Measurements from ENCODE around the gene TAGLN2.

Gene TAGLN2

DNA sequence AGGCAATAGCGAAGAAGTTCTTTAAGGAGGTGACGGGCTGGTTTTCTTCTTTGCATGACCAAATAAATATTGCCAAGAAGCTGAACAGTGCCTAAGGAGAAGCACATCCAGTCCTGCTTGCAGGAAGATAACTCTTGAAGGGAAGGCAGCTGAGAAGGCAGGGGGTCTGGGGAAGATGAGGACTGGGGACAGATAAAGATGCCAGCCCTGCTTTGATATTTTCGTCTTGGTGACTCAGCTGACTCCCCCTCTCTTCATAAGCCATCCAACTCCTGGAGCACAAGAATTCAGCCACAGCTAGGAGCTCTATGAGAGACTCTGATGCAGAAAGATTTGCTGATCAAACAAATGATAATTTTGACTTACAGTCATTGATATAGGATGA is 28.8 kb downstream of the TAGLN2 start:
- Histone ChIP-seq H3K4me1 (ENCODE audit: control insufficient read depth, insufficient read depth, low read length, unreplicated experiment) (peaks cover 10% of the 10 kb centered on the region), H3K27me3 (ENCODE audit: insufficient read depth, low read length) (no peaks in the 10 kb centered on the region), H3K79me2 (ENCODE audit: control insufficient read depth, insufficient read depth, low read length, unreplicated experiment) (no peaks in the 10 kb centered on the region), H3K27ac (ENCODE audit: low read depth, low read length) (no peak overlapping the region), H2AFZ (ENCODE audit: low read length, unreplicated experiment) (no peak overlapping the region), H3K36me3 (ENCODE audit: insufficient read depth, low read length) (no peaks in the 10 kb centered on the region), H3K4me3 (ENCODE audit: low read depth, low read length) (no peak overlapping the region)

DNA sequence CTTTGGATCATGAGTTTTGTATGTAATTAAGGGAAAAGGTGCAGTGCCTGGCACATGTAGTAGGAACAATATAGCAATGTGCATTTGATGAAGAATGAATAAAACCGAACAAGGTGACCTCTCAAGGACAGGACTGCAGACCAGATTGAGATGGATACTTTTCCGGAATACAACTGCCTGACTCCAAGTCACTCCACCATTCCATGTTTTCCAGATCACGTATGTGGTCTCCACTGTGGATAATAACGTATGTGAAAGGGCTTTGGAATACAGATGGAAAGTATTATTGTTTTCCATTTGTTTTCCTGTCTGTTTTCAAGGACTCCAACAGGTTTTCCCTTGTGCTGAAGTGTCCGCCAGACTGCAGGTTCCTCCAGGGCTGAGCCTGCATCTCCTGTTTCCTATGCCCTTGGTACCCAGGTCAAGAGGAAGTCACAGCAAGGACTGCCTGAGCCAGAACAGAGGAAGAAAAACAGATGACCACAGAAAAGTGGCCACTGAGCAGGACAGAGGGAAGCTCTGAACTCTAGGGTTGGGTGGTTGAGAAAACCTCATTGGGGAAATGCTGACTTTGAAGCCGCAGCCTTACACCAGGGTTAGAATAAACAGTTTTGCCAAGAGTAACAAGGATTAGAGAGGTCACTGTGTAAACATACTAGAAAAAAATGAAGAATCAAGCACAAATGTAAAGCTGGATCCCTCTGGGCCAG is 29.3 kb downstream of the TAGLN2 start:
- no peaks in the 10 kb centered on the region for H3K27me3 ChIP-seq (ENCODE audit: insufficient read depth, low read length)
- no peaks in the 10 kb centered on the region for H3K36me3 ChIP-seq (ENCODE audit: insufficient read depth, low read length)
- H3K79me2 ChIP-seq (ENCODE audit: control insufficient read depth, insufficient read depth, low read length, unreplicated experiment) = no peaks in the 10 kb centered on the region
- no peak overlapping the region for H3K4me3 ChIP-seq (ENCODE audit: low read depth, low read length)
- no peak overlapping the region for H3K27ac ChIP-seq (ENCODE audit: low read depth, low read length)
- H3K4me1 ChIP-seq (ENCODE audit: control insufficient read depth, insufficient read depth, low read length, unreplicated experiment) = peaks cover 15% of the 10 kb centered on the region
- H2AFZ ChIP-seq (ENCODE audit: low read length, unreplicated experiment) = no peak overlapping the region

DNA sequence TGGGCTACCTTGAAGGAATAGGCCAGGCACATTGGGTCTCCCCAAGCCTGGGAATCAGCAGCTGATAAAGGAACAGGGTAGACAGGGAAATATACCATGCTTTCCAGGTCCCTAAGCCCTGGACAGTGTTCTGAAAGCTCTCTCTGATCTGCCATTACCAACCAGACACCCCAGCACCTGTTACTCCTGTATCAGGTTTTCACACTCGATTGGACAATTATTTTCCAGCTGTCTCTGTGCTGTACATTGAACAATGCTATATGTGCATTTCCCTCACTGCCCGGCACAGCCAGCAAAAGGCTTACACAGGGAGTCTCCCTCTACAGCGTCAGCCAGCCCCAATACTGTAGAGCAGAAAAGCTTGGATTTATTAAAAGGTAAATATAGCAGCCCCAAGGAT is 30.0 kb downstream of the TAGLN2 start:
- Histone ChIP-seq H3K36me3 (ENCODE audit: insufficient read depth, low read length) (no peaks in the 10 kb centered on the region), H3K79me2 (ENCODE audit: control insufficient read depth, insufficient read depth, low read length, unreplicated experiment) (no peaks in the 10 kb centered on the region), H2AFZ (ENCODE audit: low read length, unreplicated experiment) (no peak overlapping the region), H3K27ac (ENCODE audit: low read depth, low read length) (no peak overlapping the region), H3K4me3 (ENCODE audit: low read depth, low read length) (no peak overlapping the region), H3K4me1 (ENCODE audit: control insufficient read depth, insufficient read depth, low read length, unreplicated experiment) (peaks cover 14% of the 10 kb centered on the region), H3K27me3 (ENCODE audit: insufficient read depth, low read length) (no peaks in the 10 kb centered on the region)

DNA sequence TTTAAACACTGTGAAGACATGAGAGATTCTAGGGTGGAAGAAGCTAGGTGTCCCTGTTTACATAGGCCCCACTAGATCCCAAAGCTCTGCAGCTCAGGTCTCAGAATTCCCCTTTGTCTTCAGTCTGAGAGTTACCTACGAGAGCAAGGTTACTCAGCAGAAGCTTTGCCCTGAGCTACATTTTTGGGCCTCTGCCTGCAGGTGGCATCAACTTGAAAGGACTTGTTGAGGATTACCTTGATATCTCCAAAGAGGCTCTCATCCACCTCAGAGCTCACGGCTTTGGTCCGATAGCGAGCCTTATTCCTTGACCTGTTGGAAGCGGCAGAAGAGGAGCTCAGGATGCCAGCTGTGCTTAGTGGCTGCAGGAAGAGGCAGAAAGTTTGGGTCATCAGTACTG is 32.4 kb downstream of the TAGLN2 start:
- Histone ChIP-seq H3K27me3 (ENCODE audit: insufficient read depth, low read length) (no peaks in the 10 kb centered on the region), H3K36me3 (ENCODE audit: insufficient read depth, low read length) (no peaks in the 10 kb centered on the region), H2AFZ (ENCODE audit: low read length, unreplicated experiment) (no peak overlapping the region), H3K27ac (ENCODE audit: low read depth, low read length) (no peak overlapping the region), H3K79me2 (ENCODE audit: control insufficient read depth, insufficient read depth, low read length, unreplicated experiment) (no peaks in the 10 kb centered on the region), H3K4me3 (ENCODE audit: low read depth, low read length) (no peak overlapping the region), H3K4me1 (ENCODE audit: control insufficient read depth, insufficient read depth, low read length, unreplicated experiment) (peaks cover 26% of the 10 kb centered on the region)

DNA sequence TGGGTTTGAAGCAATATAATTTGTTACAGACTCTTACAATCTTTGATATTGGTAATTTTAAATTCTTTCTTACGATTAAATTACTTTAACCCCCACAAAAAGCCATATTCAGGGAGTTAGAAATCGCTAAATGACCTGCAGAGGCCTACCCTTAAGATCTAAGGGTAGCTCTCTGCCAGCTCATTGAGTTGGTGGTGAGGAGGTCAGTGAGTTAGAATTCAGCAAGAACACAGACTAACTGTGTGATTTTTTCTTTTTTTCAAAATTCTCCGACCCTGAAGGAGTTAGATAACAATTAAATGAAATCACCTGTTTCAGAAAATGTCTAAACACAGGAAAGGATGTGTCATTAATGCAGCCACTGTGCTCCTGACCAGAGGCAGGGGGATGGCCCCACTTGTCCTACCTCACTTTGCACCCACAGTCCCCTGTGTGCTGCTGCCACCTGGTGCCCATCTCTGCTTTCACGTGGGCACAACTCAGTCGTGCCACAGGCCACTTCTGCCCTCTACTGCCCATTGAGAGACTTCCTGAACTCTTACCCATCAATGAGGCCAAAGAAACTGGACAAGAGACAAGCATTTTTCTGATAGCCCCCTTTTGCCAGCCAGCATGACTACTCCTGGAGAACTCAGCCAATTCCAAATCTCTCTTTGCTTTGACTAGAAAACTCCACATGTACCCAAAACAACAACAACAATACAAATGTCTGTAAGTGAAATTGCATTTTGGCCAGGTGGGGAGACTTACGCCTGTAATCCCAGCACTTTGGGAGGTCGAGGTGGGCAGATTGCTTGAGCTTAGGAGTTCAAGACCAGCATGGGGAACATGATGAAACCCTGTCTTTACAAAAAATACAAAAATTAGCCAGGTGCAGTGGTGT is 33.8 kb downstream of the TAGLN2 start:
- no peaks in the 10 kb centered on the region for H3K79me2 ChIP-seq (ENCODE audit: control insufficient read depth, insufficient read depth, low read length, unreplicated experiment)
- no peaks in the 10 kb centered on the region for H3K27me3 ChIP-seq (ENCODE audit: insufficient read depth, low read length)
- peaks cover 26% of the 10 kb centered on the region for H3K4me1 ChIP-seq (ENCODE audit: control insufficient read depth, insufficient read depth, low read length, unreplicated experiment)
- peak overlapping the region; percentile 76 for H3K27ac ChIP-seq (ENCODE audit: low read depth, low read length)
- H3K36me3 ChIP-seq (ENCODE audit: insufficient read depth, low read length) = no peaks in the 10 kb centered on the region
- H2AFZ ChIP-seq (ENCODE audit: low read length, unreplicated experiment) = peak overlapping the region; percentile 56
- H3K4me3 ChIP-seq (ENCODE audit: low read depth, low read length) = no peak overlapping the region

DNA sequence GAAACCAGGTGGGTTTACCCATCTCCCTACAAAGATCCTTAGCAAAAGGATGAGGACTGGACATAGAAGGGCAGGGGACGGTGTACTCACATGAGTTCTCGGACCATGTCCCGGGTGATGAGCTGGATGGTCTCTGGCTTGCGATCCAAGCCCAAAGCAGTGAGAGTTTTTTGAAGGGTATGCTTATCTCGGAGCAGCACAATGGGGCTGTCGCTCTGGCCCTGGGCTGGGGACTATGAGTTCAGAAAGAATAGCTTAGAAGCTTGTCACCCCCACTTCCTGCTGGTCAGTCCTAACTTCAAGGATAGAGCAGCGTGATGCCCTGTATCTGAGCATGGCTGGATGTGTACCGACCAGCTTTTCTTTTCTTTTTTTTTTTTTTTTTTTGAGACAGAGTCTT is 34.9 kb downstream of the TAGLN2 start:
- Histone ChIP-seq H2AFZ (ENCODE audit: low read length, unreplicated experiment) (no peak overlapping the region), H3K36me3 (ENCODE audit: insufficient read depth, low read length) (no peaks in the 10 kb centered on the region), H3K4me3 (ENCODE audit: low read depth, low read length) (peak overlapping the region; percentile 42), H3K4me1 (ENCODE audit: control insufficient read depth, insufficient read depth, low read length, unreplicated experiment) (peaks cover 26% of the 10 kb centered on the region), H3K79me2 (ENCODE audit: control insufficient read depth, insufficient read depth, low read length, unreplicated experiment) (no peaks in the 10 kb centered on the region), H3K27me3 (ENCODE audit: insufficient read depth, low read length) (no peaks in the 10 kb centered on the region), H3K27ac (ENCODE audit: low read depth, low read length) (peak overlapping the region; percentile 74)

DNA sequence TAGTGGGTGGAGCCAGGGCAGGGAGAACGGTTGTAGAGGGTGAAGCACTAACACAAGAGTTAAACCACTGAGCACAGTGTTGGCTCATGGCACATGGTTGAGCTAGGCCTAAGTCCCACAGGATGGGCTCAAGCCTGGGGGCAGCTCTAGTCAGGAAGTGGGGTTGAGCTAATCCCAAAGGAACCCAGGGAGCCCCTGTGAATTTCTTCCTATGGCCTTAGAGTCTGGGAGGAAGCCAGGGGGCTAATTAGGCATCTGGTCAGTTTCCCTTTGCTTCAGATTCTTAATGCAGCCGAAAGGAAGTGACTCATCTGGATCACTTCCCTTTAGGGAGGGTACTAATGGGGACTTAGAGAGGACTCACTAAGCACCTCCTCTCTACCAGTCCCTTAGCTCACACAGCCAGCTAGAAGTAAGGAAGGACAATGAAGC is 35.5 kb downstream of the TAGLN2 start:
- peaks cover 26% of the 10 kb centered on the region for H3K4me1 ChIP-seq (ENCODE audit: control insufficient read depth, insufficient read depth, low read length, unreplicated experiment)
- no peaks in the 10 kb centered on the region for H3K27me3 ChIP-seq (ENCODE audit: insufficient read depth, low read length)
- H3K27ac ChIP-seq (ENCODE audit: low read depth, low read length) = peak overlapping the region; percentile 74
- peak overlapping the region; percentile 42 for H3K4me3 ChIP-seq (ENCODE audit: low read depth, low read length)
- no peak overlapping the region for H2AFZ ChIP-seq (ENCODE audit: low read length, unreplicated experiment)
- H3K36me3 ChIP-seq (ENCODE audit: insufficient read depth, low read length) = no peaks in the 10 kb centered on the region
- H3K79me2 ChIP-seq (ENCODE audit: control insufficient read depth, insufficient read depth, low read length, unreplicated experiment) = no peaks in the 10 kb centered on the region

DNA sequence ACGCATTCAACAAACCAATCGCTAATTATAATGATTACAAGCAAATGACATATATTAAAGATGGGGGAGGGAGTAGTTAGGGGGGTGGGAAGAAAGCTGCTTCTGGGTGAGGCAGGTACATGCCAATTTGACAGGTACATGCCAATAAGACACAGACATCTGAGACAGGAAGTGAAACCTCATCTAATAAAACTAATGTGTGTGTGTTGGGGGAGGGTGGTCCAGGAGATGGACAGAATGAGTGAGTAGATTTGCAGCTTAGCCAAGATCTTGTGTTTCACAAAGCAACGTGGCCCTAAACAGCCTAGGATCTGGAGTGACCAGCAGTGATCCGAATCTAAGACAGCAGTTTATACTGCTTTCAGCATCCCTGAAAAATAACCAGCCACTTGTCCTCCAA is 36.1 kb downstream of the TAGLN2 start:
- Histone ChIP-seq H3K27me3 (ENCODE audit: insufficient read depth, low read length) (no peaks in the 10 kb centered on the region), H3K79me2 (ENCODE audit: control insufficient read depth, insufficient read depth, low read length, unreplicated experiment) (no peaks in the 10 kb centered on the region), H3K4me3 (ENCODE audit: low read depth, low read length) (no peak overlapping the region), H3K27ac (ENCODE audit: low read depth, low read length) (peak overlapping the region; percentile 74), H3K4me1 (ENCODE audit: control insufficient read depth, insufficient read depth, low read length, unreplicated experiment) (peaks cover 26% of the 10 kb centered on the region), H3K36me3 (ENCODE audit: insufficient read depth, low read length) (no peaks in the 10 kb centered on the region), H2AFZ (ENCODE audit: low read length, unreplicated experiment) (no peak overlapping the region)

DNA sequence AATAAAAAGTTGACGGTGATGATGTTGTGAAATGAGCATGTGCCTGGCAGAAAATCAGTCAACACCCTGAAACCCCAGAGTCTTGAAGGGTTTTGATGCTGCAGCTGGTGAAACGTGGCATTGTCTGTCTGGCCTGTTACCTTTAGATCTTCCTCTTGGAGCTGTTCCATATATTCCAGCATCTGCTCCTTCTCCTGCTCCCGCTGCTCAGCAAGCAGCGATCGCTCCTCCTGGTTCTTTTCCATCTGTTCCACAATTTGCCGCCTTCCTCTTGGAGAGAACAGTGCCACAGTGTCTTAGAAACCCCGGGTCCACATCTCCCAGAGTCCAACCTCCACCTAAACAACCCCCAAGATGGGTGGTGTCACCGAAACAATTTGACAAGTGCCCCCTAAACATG is 41.0 kb downstream of the TAGLN2 start:
- Histone ChIP-seq H3K27ac (ENCODE audit: low read depth, low read length) (no peak overlapping the region), H3K4me1 (ENCODE audit: control insufficient read depth, insufficient read depth, low read length, unreplicated experiment) (peaks cover 44% of the 10 kb centered on the region), H3K36me3 (ENCODE audit: insufficient read depth, low read length) (no peaks in the 10 kb centered on the region), H3K4me3 (ENCODE audit: low read depth, low read length) (no peak overlapping the region), H3K27me3 (ENCODE audit: insufficient read depth, low read length) (no peaks in the 10 kb centered on the region), H3K79me2 (ENCODE audit: control insufficient read depth, insufficient read depth, low read length, unreplicated experiment) (no peaks in the 10 kb centered on the region), H2AFZ (ENCODE audit: low read length, unreplicated experiment) (no peak overlapping the region)

DNA sequence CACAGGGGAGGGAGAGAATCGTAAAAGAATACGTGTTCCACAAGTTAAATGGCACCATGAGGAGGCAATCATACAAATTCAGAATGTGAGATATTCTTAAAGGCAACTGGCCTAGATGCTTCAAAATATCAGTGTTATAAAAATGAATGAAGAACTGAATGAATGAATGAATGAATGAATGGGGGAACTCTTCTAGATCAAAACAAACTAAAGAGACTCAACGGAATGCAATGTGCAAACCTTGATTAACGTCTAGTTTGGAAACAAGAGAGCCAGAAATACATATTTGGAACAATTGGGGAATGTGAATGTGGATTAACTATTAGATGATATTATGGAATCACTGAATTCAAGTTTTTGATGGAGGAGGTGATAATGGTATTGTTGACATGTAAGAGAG is 42.2 kb downstream of the TAGLN2 start:
- H3K27ac ChIP-seq (ENCODE audit: low read depth, low read length) = peak overlapping the region; percentile 94
- H3K4me1 ChIP-seq (ENCODE audit: control insufficient read depth, insufficient read depth, low read length, unreplicated experiment) = peaks cover 43% of the 10 kb centered on the region
- no peak overlapping the region for H2AFZ ChIP-seq (ENCODE audit: low read length, unreplicated experiment)
- H3K27me3 ChIP-seq (ENCODE audit: insufficient read depth, low read length) = no peaks in the 10 kb centered on the region
- no peaks in the 10 kb centered on the region for H3K79me2 ChIP-seq (ENCODE audit: control insufficient read depth, insufficient read depth, low read length, unreplicated experiment)
- H3K4me3 ChIP-seq (ENCODE audit: low read depth, low read length) = no peak overlapping the region
- no peaks in the 10 kb centered on the region for H3K36me3 ChIP-seq (ENCODE audit: insufficient read depth, low read length)

DNA sequence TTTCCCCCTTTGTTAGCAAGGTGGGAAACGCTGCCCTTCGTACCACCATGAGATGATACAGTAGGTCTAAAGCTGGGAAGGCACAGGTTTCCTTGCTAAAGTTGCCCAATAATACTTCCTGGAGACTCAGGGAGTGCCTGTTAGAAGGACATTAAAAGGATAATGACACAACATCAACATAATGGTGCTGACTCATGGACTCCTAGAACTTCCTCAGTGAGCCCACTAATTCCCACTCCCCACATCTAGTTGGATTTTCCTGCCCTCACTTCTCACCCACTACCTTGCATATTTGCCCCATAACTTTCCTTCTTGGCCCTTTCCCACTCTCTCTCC is 42.8 kb downstream of the TAGLN2 start:
- H3K4me1 ChIP-seq (ENCODE audit: control insufficient read depth, insufficient read depth, low read length, unreplicated experiment) = peaks cover 43% of the 10 kb centered on the region

More for the DNA sequence above, 42.8 kb downstream of the TAGLN2 start:
- Histone ChIP-seq H3K36me3 (ENCODE audit: insufficient read depth, low read length) (no peaks in the 10 kb centered on the region), H3K27ac (ENCODE audit: low read depth, low read length) (peak overlapping the region; percentile 94), H2AFZ (ENCODE audit: low read length, unreplicated experiment) (no peak overlapping the region), H3K4me3 (ENCODE audit: low read depth, low read length) (no peak overlapping the region), H3K27me3 (ENCODE audit: insufficient read depth, low read length) (no peaks in the 10 kb centered on the region), H3K79me2 (ENCODE audit: control insufficient read depth, insufficient read depth, low read length, unreplicated experiment) (no peaks in the 10 kb centered on the region)
